ENCODE data around the gene ZFHX3.

Gene ZFHX3

GRCh38 chr16:72901000-72901627 lies 146.8 kb downstream of the ZFHX3 start:
- DNase-seq (ENCODE audit: low spot score) = no peak

- DNase-seq (ENCODE audit: low spot score) = no peak
Measured at GRCh38 chr16:72898216-72898825, 149.6 kb downstream of the ZFHX3 start.

- DNase-seq (ENCODE audit: low spot score) = no peak
Measured at GRCh38 chr16:72897707-72898106, 150.2 kb downstream of the ZFHX3 start.

GRCh38 chr16:72896485-72897118 lies 151.3 kb downstream of the ZFHX3 start:
- DNase-seq (ENCODE audit: low spot score) = no peak

GRCh38 chr16:72895951-72896350 lies 152.0 kb downstream of the ZFHX3 start:
- no peak for DNase-seq (ENCODE audit: low spot score)

- DNase-seq (ENCODE audit: low spot score) = no peak
Measured at GRCh38 chr16:72894293-72895151, 153.4 kb downstream of the ZFHX3 start.

- no peak for DNase-seq (ENCODE audit: low spot score)
Measured at GRCh38 chr16:72891291-72892227, 156.4 kb downstream of the ZFHX3 start.

- no peak for DNase-seq (ENCODE audit: low spot score)
Measured at GRCh38 chr16:72890587-72890986, 157.3 kb downstream of the ZFHX3 start.

- no peak for DNase-seq (ENCODE audit: low spot score)
Measured at GRCh38 chr16:72889616-72890582, 158.0 kb downstream of the ZFHX3 start.

GRCh38 chr16:72887537-72887936 lies 160.4 kb downstream of the ZFHX3 start:
- no peak for DNase-seq (ENCODE audit: low spot score)

- DNase-seq (ENCODE audit: low spot score) = no peak
Measured at GRCh38 chr16:72886346-72886974, 161.5 kb downstream of the ZFHX3 start.

- DNase-seq (ENCODE audit: low spot score) = no peak
Measured at GRCh38 chr16:72884573-72884972, 163.4 kb downstream of the ZFHX3 start.

GRCh38 chr16:72884037-72884436 lies 163.9 kb downstream of the ZFHX3 start:
- no peak for DNase-seq (ENCODE audit: low spot score)

- no peak for DNase-seq (ENCODE audit: low spot score)
Measured at GRCh38 chr16:72879846-72880245, 168.1 kb downstream of the ZFHX3 start.

GRCh38 chr16:72878301-72879269 lies 169.3 kb downstream of the ZFHX3 start:
- DNase-seq (ENCODE audit: low spot score) = no peak

- no peak for DNase-seq (ENCODE audit: low spot score)
Measured at GRCh38 chr16:72877374-72878028, 170.4 kb downstream of the ZFHX3 start.

GRCh38 chr16:72876981-72877373 lies 171.0 kb downstream of the ZFHX3 start:
- no peak for DNase-seq (ENCODE audit: low spot score)

- no peak for DNase-seq (ENCODE audit: low spot score)
Measured at GRCh38 chr16:72876221-72876620, 171.7 kb downstream of the ZFHX3 start.

All from NAMALWA (cell line).